HEK293 (cell line): ENCODE measurements around the gene LKAAEAR1.

Experiments
- CTCF ChIA-PET: fragments of 350-600 bp; formaldehyde crosslinking; extraction: SDS; loops from one replicate; lab custom pipeline; 2021; ENCODE audit warnings: antibody characterized with exemption; lab: Yijun Ruan, JAX
- POLR2A ChIA-PET: fragments of 300-600 bp; formaldehyde crosslinking; extraction: SDS; loops from one replicate; lab custom pipeline; 2020; ENCODE audit warnings: antibody characterized with exemption, inconsistent platforms; lab: Yijun Ruan, JAX
- H3K27ac ChIP-seq: fragments of 200-500 bp; sonication (Bioruptor generic); 2 replicates; pipeline ENCODE4 v1.5.1; 2014; ENCODE audit warnings: low read depth, low read length, control low read depth, inconsistent platforms; ENCODE audit errors: extremely low read depth
- H3K36me3 ChIP-seq, 2 experiments: fragments of 200-500 bp in 1 of 2; sonication (Bioruptor generic) in 1 of 2; 1 replicate in 1 of 2; 2 replicates in 1 of 2; pipeline ENCODE4 v1.5.1; 2014 to 2017; ENCODE audit warnings: inconsistent platforms in 2 of 2, low read length in 2 of 2; ENCODE audit not compliant: control insufficient read depth in 2 of 2, insufficient read depth in 1 of 2
- H3K4me1 ChIP-seq: fragments of 200-500 bp; sonication (Bioruptor generic); 2 replicates; pipeline ENCODE4 v1.5.1; 2014; ENCODE audit warnings: mild to moderate bottlenecking, low read length, inconsistent platforms; ENCODE audit not compliant: control insufficient read depth, insufficient read depth
- H3K4me3 ChIP-seq: 2 replicates; pipeline ENCODE4 v1.5.1; 2011; ENCODE audit warnings: low read depth, mild to moderate bottlenecking, control low read depth, low read length, moderate library complexity
- H3K9me3 ChIP-seq: fragments of 200-500 bp; sonication (Bioruptor generic); 2 replicates; pipeline ENCODE4 v1.5.1; 2014; ENCODE audit warnings: low read depth, low read length, inconsistent platforms; ENCODE audit not compliant: control insufficient read depth, insufficient read depth
- ATF2 ChIP-seq: fragments of 450-650 bp; formaldehyde crosslinking; IDR thresholded peaks from 2 replicates; pipeline ENCODE4 v1.5.1; 2016; ENCODE audit warnings: missing biosample characterization, missing genetic modification characterization, low read depth
- EGR2 ChIP-seq: fragments of 450-650 bp; formaldehyde crosslinking; IDR thresholded peaks from 2 replicates; pipeline ENCODE4 v1.5.1; 2016; ENCODE audit warnings: low read depth, missing biosample characterization, missing genetic modification characterization
- GLIS1 ChIP-seq: fragments of 450-650 bp; formaldehyde crosslinking; IDR thresholded peaks from 2 replicates; pipeline ENCODE4 v1.5.1; 2016; ENCODE audit warnings: missing biosample characterization, missing genetic modification characterization
- KLF1 ChIP-seq: fragments of 450-650 bp; formaldehyde crosslinking; IDR thresholded peaks from 2 replicates; pipeline ENCODE4 v1.5.1; 2016; ENCODE audit warnings: missing biosample characterization, missing genetic modification characterization
- SP2 ChIP-seq: fragments of 450-650 bp; formaldehyde crosslinking; IDR thresholded peaks from 2 replicates; pipeline ENCODE4 v1.5.1; 2016; ENCODE audit warnings: missing biosample characterization, missing genetic modification characterization
- SP3 ChIP-seq: fragments of 450-650 bp; formaldehyde crosslinking; IDR thresholded peaks from 2 replicates; pipeline ENCODE4 v1.5.1; 2016; ENCODE audit warnings: missing biosample characterization, missing genetic modification characterization
- ZBTB48 ChIP-seq: fragments of 450-650 bp; formaldehyde crosslinking; IDR thresholded peaks from 2 replicates; pipeline ENCODE4 v1.5.1; 2016; ENCODE audit warnings: missing biosample characterization, missing genetic modification characterization
- ZEB2 ChIP-seq: fragments of 450-650 bp; formaldehyde crosslinking; IDR thresholded peaks from 2 replicates; pipeline ENCODE4 v1.5.1; 2016; ENCODE audit warnings: missing biosample characterization, missing genetic modification characterization
- ZIC2 ChIP-seq: fragments of 450-650 bp; formaldehyde crosslinking; IDR thresholded peaks from 2 replicates; pipeline ENCODE4 v1.5.1; 2016; ENCODE audit warnings: missing biosample characterization, missing genetic modification characterization
- ZNF335 ChIP-seq: fragments of 450-650 bp; formaldehyde crosslinking; conservative IDR thresholded peaks from 2 replicates; pipeline ENCODE4 v1.5.1; 2016; ENCODE audit warnings: missing biosample characterization, missing genetic modification characterization
- ZNF404 ChIP-seq: fragments of 450-650 bp; formaldehyde crosslinking; IDR thresholded peaks from 2 replicates; pipeline ENCODE4 v1.5.1; 2017; ENCODE audit warnings: missing biosample characterization, missing genetic modification characterization
- ZNF555 ChIP-seq: fragments of 450-650 bp; formaldehyde crosslinking; conservative IDR thresholded peaks from 2 replicates; pipeline ENCODE4 v1.5.1; 2017; ENCODE audit warnings: missing biosample characterization, mild to moderate bottlenecking, missing genetic modification characterization, inconsistent platforms
- ZNF585B ChIP-seq: fragments of 450-650 bp; formaldehyde crosslinking; IDR thresholded peaks from 2 replicates; pipeline ENCODE4 v1.5.1; 2016; ENCODE audit warnings: missing biosample characterization, missing genetic modification characterization
- ZNF596 ChIP-seq: fragments of 450-650 bp; IDR thresholded peaks from 2 replicates; pipeline ENCODE4 v1.5.0; 2018; ENCODE audit warnings: missing biosample characterization, mild to moderate bottlenecking, missing genetic modification characterization, moderate library complexity
- ZNF623 ChIP-seq: fragments of 450-650 bp; formaldehyde crosslinking; IDR thresholded peaks from 2 replicates; pipeline ENCODE4 v1.5.1; 2016; ENCODE audit warnings: missing biosample characterization, missing genetic modification characterization
- ZNF629 ChIP-seq: fragments of 450-650 bp; formaldehyde crosslinking; IDR thresholded peaks from 2 replicates; pipeline ENCODE4 v1.5.1; 2017; ENCODE audit warnings: missing biosample characterization, missing genetic modification characterization
- ZNF677 ChIP-seq: fragments of 450-650 bp; IDR thresholded peaks from 2 replicates; pipeline ENCODE4 v1.5.0; 2018; ENCODE audit warnings: missing biosample characterization, mild to moderate bottlenecking, missing genetic modification characterization, moderate library complexity
- ZNF768 ChIP-seq: fragments of 450-650 bp; formaldehyde crosslinking; IDR thresholded peaks from 2 replicates; pipeline ENCODE4 v1.5.1; 2018; ENCODE audit warnings: missing biosample characterization, mild to moderate bottlenecking, missing genetic modification characterization
- TF ChIP-seq, protein P1 (sequence below): fragments of 450-650 bp; formaldehyde crosslinking; IDR thresholded peaks from 2 replicates; pipeline ENCODE4 v1.5.1; 2016; ENCODE audit warnings: missing biosample characterization, missing genetic modification characterization

LKAAEAR1 gene

GRCh38 chr20:64065974-64066343 is 18.2 kb downstream of the LKAAEAR1 start:
- H3K36me3 ChIP-seq, result peaks cover 0 to 3% of the 10 kb centered on the region in 2 experiments; a peak in 1 of 3 replicates
- TF ChIP-seq ATF2 (peak; percentile 37; the same call in 1 of the 2 replicates), ZNF677 (tag by site-specific recombination) (no peak), ZNF335 (no peak), ZEB2 (tag by site-specific recombination) (no peak), ZNF596 (tag by site-specific recombination) (no peak), ZIC2 (no peak), ZNF555 (tag by site-specific recombination) (no peak), SP2 (tag by site-specific recombination) (peak; percentile 31), ZNF404 (tag by site-specific recombination) (no peak), KLF1 (tag by site-specific recombination) (peak; percentile 65), ZNF585B (tag by site-specific recombination) (no peak), SP3 (tag by site-specific recombination) (peak; percentile 28; the same call in 1 of the 2 replicates), ZNF768 (tag by site-specific recombination) (no peak), ZNF623 (tag by site-specific recombination) (no peak), ZNF629 (tag by site-specific recombination) (0 out of 2 replicates have a peak, but pooled peaks have one; percentile 24)
- TF ChIP-seq, protein P1, sequence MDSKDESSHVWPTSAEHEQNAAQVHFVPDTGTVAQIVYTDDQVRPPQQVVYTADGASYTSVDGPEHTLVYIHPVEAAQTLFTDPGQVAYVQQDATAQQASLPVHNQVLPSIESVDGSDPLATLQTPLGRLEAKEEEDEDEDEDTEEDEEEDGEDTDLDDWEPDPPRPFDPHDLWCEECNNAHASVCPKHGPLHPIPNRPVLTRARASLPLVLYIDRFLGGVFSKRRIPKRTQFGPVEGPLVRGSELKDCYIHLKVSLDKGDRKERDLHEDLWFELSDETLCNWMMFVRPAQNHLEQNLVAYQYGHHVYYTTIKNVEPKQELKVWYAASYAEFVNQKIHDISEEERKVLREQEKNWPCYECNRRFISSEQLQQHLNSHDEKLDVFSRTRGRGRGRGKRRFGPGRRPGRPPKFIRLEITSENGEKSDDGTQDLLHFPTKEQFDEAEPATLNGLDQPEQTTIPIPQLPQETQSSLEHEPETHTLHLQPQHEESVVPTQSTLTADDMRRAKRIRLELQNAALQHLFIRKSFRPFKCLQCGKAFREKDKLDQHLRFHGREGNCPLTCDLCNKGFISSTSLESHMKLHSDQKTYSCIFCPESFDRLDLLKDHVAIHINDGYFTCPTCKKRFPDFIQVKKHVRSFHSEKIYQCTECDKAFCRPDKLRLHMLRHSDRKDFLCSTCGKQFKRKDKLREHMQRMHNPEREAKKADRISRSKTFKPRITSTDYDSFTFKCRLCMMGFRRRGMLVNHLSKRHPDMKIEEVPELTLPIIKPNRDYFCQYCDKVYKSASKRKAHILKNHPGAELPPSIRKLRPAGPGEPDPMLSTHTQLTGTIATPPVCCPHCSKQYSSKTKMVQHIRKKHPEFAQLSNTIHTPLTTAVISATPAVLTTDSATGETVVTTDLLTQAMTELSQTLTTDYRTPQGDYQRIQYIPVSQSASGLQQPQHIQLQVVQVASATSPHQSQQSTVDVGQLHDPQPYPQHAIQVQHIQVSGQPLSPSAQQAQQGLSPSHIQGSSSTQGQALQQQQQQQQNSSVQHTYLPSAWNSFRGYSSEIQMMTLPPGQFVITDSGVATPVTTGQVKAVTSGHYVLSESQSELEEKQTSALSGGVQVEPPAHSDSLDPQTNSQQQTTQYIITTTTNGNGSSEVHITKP (tag by site-specific recombination), result 0 out of 2 replicates have a peak, but pooled peaks have one; percentile 8
- no peaks in the 10 kb centered on the region for H3K4me1 ChIP-seq
- POLR2A ChIA-PET, result interaction anchor here (0.9 kb wide), 2 partner anchors 9 to 528 kb away, joined by 3 to 4 read pairs; no protein-coding TSS in a partner anchor
- H3K27ac ChIP-seq, result no peak overlapping the region
- CTCF ChIA-PET, result interaction anchor here (1.0 kb wide), 1 partner anchor 27 kb away, joined by 3 read pairs; no protein-coding TSS in a partner anchor
- H3K4me3 ChIP-seq, result no peak overlapping the region
- no peaks in the 10 kb centered on the region for H3K9me3 ChIP-seq

- Histone ChIP-seq H3K27ac (no peak overlapping the region), H3K36me3 (no peaks in the 10 kb centered on the region), H3K4me1 (no peaks in the 10 kb centered on the region), H3K9me3 (no peaks in the 10 kb centered on the region), H3K4me3 (no peak overlapping the region)
- TF ChIP-seq ZBTB48 (tag by site-specific recombination), result no peak
- TF ChIP-seq, protein P1 (tag by site-specific recombination), result peak; percentile 55
- TF ChIP-seq EGR2 (tag by site-specific recombination), result peak; percentile 62
- peak; percentile 21; the same call in 1 of the 2 replicates for TF ChIP-seq GLIS1 (tag by site-specific recombination)
- CTCF ChIA-PET, result interaction anchor here (0.9 to 1.0 kb wide), 2 partner anchors 26 to 55 kb away, joined by 3 read pairs; no protein-coding TSS in a partner anchor
- POLR2A ChIA-PET, result interaction anchor here (0.8 to 1.0 kb wide), 4 partner anchors 10 to 528 kb away, joined by 3 to 5 read pairs (median 4); no protein-coding TSS in a partner anchor
Observed at GRCh38 chr20:64065062-64065973, 18.9 kb downstream of the LKAAEAR1 start.
